OCI-LY1 (cell line): ENCODE results near the gene STEEP1.

Experiments used
- H2AFZ ChIP-seq: fragments of 200-600 bp; sonication (generic), shearing (Covaris generic); 2 replicates; pipeline ENCODE4 v1.6.0; 2014; ENCODE audit warnings: antibody characterized with exemption, mild to moderate bottlenecking, low read length
- H3F3A ChIP-seq: fragments of 200-600 bp; sonication (generic), shearing (Covaris generic); 2 replicates; pipeline ENCODE4 v1.6.0; 2014; ENCODE audit warnings: mild to moderate bottlenecking, antibody characterized with exemption, low read length, moderate library complexity; ENCODE audit not compliant: insufficient read depth
- H3K27ac ChIP-seq: fragments of 200-600 bp; sonication (generic); 2 replicates; pipeline ENCODE4 v1.5.1; 2014; ENCODE audit warnings: low read length, mixed run types, mild to moderate bottlenecking, low read depth; ENCODE audit not compliant: poor library complexity, severe bottlenecking
- H3K27me3 ChIP-seq: fragments of 200-600 bp; sonication (generic); 2 replicates; pipeline ENCODE4 v1.6.0; 2014; ENCODE audit warnings: antibody characterized with exemption, mild to moderate bottlenecking, low read length, moderate library complexity; ENCODE audit not compliant: insufficient read depth
- H3K36me3 ChIP-seq: fragments of 200-600 bp; sonication (generic); 2 replicates; pipeline ENCODE4 v1.6.1; 2014; ENCODE audit warnings: mild to moderate bottlenecking, antibody characterized with exemption, low read length, moderate library complexity, mixed read lengths; ENCODE audit not compliant: insufficient read depth
- H3K4me1 ChIP-seq: fragments of 200-600 bp; sonication (generic); 2 replicates; pipeline ENCODE4 v1.5.1; 2014; ENCODE audit warnings: mild to moderate bottlenecking, low read length, moderate library complexity; ENCODE audit not compliant: insufficient read depth, severe bottlenecking
- H3K4me2 ChIP-seq: fragments of 200-600 bp; sonication (generic), shearing (Covaris generic); 2 replicates; pipeline ENCODE4 v1.6.1; 2014; ENCODE audit warnings: low read length
- H3K4me3 ChIP-seq: fragments of 200-600 bp; sonication (generic); 2 replicates; pipeline ENCODE4 v1.5.1; 2014; ENCODE audit warnings: low read length, low read depth, mild to moderate bottlenecking, mixed read lengths; ENCODE audit not compliant: poor library complexity, severe bottlenecking
- H3K79me2 ChIP-seq: fragments of 200-600 bp; shearing (Covaris generic); 2 replicates; pipeline ENCODE4 v1.6.1; 2016; ENCODE audit warnings: mixed run types, low read length, mixed read lengths; ENCODE audit not compliant: insufficient read depth
- H3K9ac ChIP-seq: fragments of 200-600 bp; sonication (generic), shearing (Covaris generic); 2 replicates; pipeline ENCODE4 v1.6.1; 2014; ENCODE audit warnings: mild to moderate bottlenecking, low read length, mixed read lengths
- H3K9me2 ChIP-seq: fragments of 200-600 bp; sonication (generic), shearing (Covaris generic); 2 replicates; pipeline ENCODE4 v1.6.1; 2014; ENCODE audit warnings: low read depth, mild to moderate bottlenecking, low read length, mixed read lengths
- H3K9me3 ChIP-seq: fragments of 200-600 bp; shearing (Covaris generic); 2 replicates; pipeline ENCODE4 v1.6.1; 2014; ENCODE audit warnings: low read length, mixed read lengths
- H4K20me1 ChIP-seq: fragments of 200-600 bp; sonication (generic), shearing (Covaris generic); 2 replicates; pipeline ENCODE4 v1.6.0; 2016; ENCODE audit warnings: mild to moderate bottlenecking, low read length; ENCODE audit not compliant: insufficient read depth
- CTCF ChIP-seq: fragments of 200-600 bp; sonication (generic), shearing (Covaris generic); IDR thresholded peaks from 2 replicates; pipeline ENCODE4 v1.5.1; 2017; ENCODE audit warnings: mild to moderate bottlenecking, antibody characterized with exemption, low read length, moderate library complexity, mixed read lengths
- EZH2 ChIP-seq: fragments of 200-600 bp; sonication (generic), shearing (Covaris generic); IDR thresholded peaks from 2 replicates; pipeline ENCODE4 v1.8.0; 2017; ENCODE audit warnings: borderline replicate concordance, mixed run types, mild to moderate bottlenecking, antibody characterized with exemption, low read length, moderate library complexity, mixed read lengths

The STEEP1 gene

GRCh38 chrX:119602701-119603255 is 37.6 kb upstream of the STEEP1 start:
- TF ChIP-seq EZH2 = no peak
- TF ChIP-seq CTCF = no peak
- Histone ChIP-seq H3K9me3 (no peaks in the 10 kb centered on the region), H3K4me1 (peaks cover 39% of the 10 kb centered on the region), H3K4me2 (peak overlapping the region; percentile 93; the same call in 1 of the 2 replicates), H4K20me1 (no peaks in the 10 kb centered on the region), H3K9ac (no peak overlapping the region; the same call in 1 of the 2 replicates), H3K27me3 (no peaks in the 10 kb centered on the region), H2AFZ (no peak overlapping the region), H3K4me3 (no peak overlapping the region), H3K27ac (no peak overlapping the region), H3F3A (no peaks in the 10 kb centered on the region), H3K36me3 (peaks cover 26% of the 10 kb centered on the region; the same call in 1 of the 2 replicates), H3K79me2 (peaks cover 43% of the 10 kb centered on the region), H3K9me2 (no peaks in the 10 kb centered on the region)

- Histone ChIP-seq H3K4me3 (no peak overlapping the region), H3K4me2 (no peak overlapping the region), H3K27me3 (no peaks in the 10 kb centered on the region), H3K9me3 (no peaks in the 10 kb centered on the region), H3F3A (no peaks in the 10 kb centered on the region), H3K9ac (no peak overlapping the region), H3K27ac (no peak overlapping the region), H3K4me1 (no peaks in the 10 kb centered on the region), H3K9me2 (no peaks in the 10 kb centered on the region), H4K20me1 (no peaks in the 10 kb centered on the region), H3K36me3 (peaks cover 75% of the 10 kb centered on the region), H3K79me2 (no peaks in the 10 kb centered on the region), H2AFZ (no peak overlapping the region)
- TF ChIP-seq EZH2 = no peak
- TF ChIP-seq CTCF = no peak
Measured at GRCh38 chrX:119589810-119590209, 24.6 kb upstream of the STEEP1 start.

- peaks cover 31% of the 10 kb centered on the region for H3K4me1 ChIP-seq
- no peaks in the 10 kb centered on the region for H4K20me1 ChIP-seq
- H3K9me2 ChIP-seq = no peaks in the 10 kb centered on the region
- TF ChIP-seq EZH2 (no peak), CTCF (no peak)
- H3K4me3 ChIP-seq = no peak overlapping the region
- peaks cover 46% of the 10 kb centered on the region; the same call in 1 of the 2 replicates for H3K36me3 ChIP-seq
- no peaks in the 10 kb centered on the region for H3K79me2 ChIP-seq
- H3K9me3 ChIP-seq = no peaks in the 10 kb centered on the region
- H2AFZ ChIP-seq = no peak overlapping the region
- H3K27me3 ChIP-seq = no peaks in the 10 kb centered on the region
- no peak overlapping the region for H3K27ac ChIP-seq
- H3K4me2 ChIP-seq = no peak overlapping the region
- H3K9ac ChIP-seq = no peak overlapping the region
- H3F3A ChIP-seq = no peaks in the 10 kb centered on the region
Measured at GRCh38 chrX:119583431-119584059, 18.3 kb upstream of the STEEP1 start.
